ENCODE results near the gene HSPA1A. TPM values are rescaled to one million over a fixed set of nuclear protein-coding genes. Genes with fewer than 3 reads are reported as not detected.
A peak's percentile ranks its signal among the peaks of the same experiment; 100 is the strongest.

Gene HSPA1A
- total RNA-seq, 2 experiments from 2014 or later = 8.1 to 9.8 TPM

- Histone ChIP-seq H3K4me3 (ENCODE audit: low read length) (peak within 1 kb of the TSS; percentile 77), H3K27me3 (ENCODE audit: control insufficient read depth in 1 of 2, insufficient read depth in 2 of 2, low read length in 2 of 2) (no peaks in the 10 kb centered on the region), H3K4me1 (ENCODE audit: insufficient read depth, low read length) (peaks cover 49% of the 10 kb centered on the region), H3K36me3 (ENCODE audit: insufficient read depth, low read length) (peaks cover 7% of the 10 kb centered on the region), H3K9me3 (ENCODE audit: control insufficient read depth in 1 of 2, insufficient read depth in 1 of 2, low read length in 2 of 2) (no peaks in the 10 kb centered on the region), H3K27ac (ENCODE audit: low read depth in 1 of 2, low read length in 2 of 2) (peak within 1 kb of the TSS; percentile 81 to 90)
- Mint-ChIP-seq H3K4me3 (peak within 1 kb of the TSS; percentile 97), H3K27ac (peak within 1 kb of the TSS; percentile 54), H3K27me3 (no peaks in the 10 kb centered on the region), H3K9me3 (no peaks in the 10 kb centered on the region), H3K4me1 (ENCODE audit: low read depth) (peaks cover 38% of the 10 kb centered on the region), H3K36me3 (ENCODE audit: low read depth) (peaks cover 34% of the 10 kb centered on the region)
- intact Hi-C loops (cut with DNase I, micrococcal nuclease) = loop anchor here (2.0 to 5.0 kb wide), 5 partner anchors 19 to 65 kb away; partner anchors contain the start of genes HSPA1A (in 1 of the 2), HSPA1B (in 1 of the 2) and HSPA1L (in 1 of the 2)
- TF ChIP-seq, protein P1, sequence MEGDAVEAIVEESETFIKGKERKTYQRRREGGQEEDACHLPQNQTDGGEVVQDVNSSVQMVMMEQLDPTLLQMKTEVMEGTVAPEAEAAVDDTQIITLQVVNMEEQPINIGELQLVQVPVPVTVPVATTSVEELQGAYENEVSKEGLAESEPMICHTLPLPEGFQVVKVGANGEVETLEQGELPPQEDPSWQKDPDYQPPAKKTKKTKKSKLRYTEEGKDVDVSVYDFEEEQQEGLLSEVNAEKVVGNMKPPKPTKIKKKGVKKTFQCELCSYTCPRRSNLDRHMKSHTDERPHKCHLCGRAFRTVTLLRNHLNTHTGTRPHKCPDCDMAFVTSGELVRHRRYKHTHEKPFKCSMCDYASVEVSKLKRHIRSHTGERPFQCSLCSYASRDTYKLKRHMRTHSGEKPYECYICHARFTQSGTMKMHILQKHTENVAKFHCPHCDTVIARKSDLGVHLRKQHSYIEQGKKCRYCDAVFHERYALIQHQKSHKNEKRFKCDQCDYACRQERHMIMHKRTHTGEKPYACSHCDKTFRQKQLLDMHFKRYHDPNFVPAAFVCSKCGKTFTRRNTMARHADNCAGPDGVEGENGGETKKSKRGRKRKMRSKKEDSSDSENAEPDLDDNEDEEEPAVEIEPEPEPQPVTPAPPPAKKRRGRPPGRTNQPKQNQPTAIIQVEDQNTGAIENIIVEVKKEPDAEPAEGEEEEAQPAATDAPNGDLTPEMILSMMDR (IDR thresholded peaks at IDR 0.05) = peak; percentile 76
- ChIA-PET CTCF (interaction anchor here (1.1 to 2.4 kb wide), 11 partner anchors 10 to 142 kb away, joined by 4 to 27 read pairs (median 8); partner anchors contain the start of genes CLIC1, DDAH2, HSPA1A and HSPA1L), POLR2A (interaction anchor here (0.6 to 3.2 kb wide), 21 partner anchors 11 to 1178 kb away, joined by 3 to 28 read pairs (median 4); partner anchors contain the start of genes CLIC1, DXO, GPANK1 and HSPA1A)
- ATAC-seq (ENCODE audit: poor library complexity) = peak; percentile 79
- DNase-seq = peak; percentile 69 to 94 (median 80)
Measured at GRCh38 chr6:31795616-31796298, 19.6 kb upstream of the HSPA1A start, which contains the start of gene VARS1. Gene VARS1, minus strand, starts transcription at chr6:31795752. Its CDS starts 535 bp downstream, at chr6:31795217.

- H3K27ac ChIP-seq (ENCODE audit: low read depth in 1 of 2, low read length in 2 of 2) = peak overlapping the region; percentile 50 to 70
- peak overlapping the region; percentile 54 for H3K27ac Mint-ChIP-seq
- H3K9me3 Mint-ChIP-seq = no peaks in the 10 kb centered on the region
- H3K4me1 Mint-ChIP-seq (ENCODE audit: low read depth) = peaks cover 32% of the 10 kb centered on the region
- H3K27me3 ChIP-seq (ENCODE audit: control insufficient read depth in 1 of 2, insufficient read depth in 2 of 2, low read length in 2 of 2) = no peaks in the 10 kb centered on the region
- CTCF ChIA-PET = interaction anchor here (1.1 to 1.7 kb wide), 2 partner anchors 17 to 27 kb away, joined by 4 to 19 read pairs; partner anchors contain the start of genes HSPA1A and HSPA1L
- H3K9me3 ChIP-seq (ENCODE audit: control insufficient read depth in 1 of 2, insufficient read depth in 1 of 2, low read length in 2 of 2) = no peaks in the 10 kb centered on the region
- H3K4me3 ChIP-seq (ENCODE audit: low read length) = no peak overlapping the region
- no peak for ATAC-seq (ENCODE audit: poor library complexity)
- intact Hi-C loops (cut with DNase I, micrococcal nuclease) = loop anchor here in 1 of 2 experiments (5.0 kb wide), 1 partner anchor 35 kb away; no protein-coding TSS in a partner anchor
- POLR2A ChIA-PET = interaction anchor here (1.0 to 3.2 kb wide), 8 partner anchors 10 to 94 kb away, joined by 3 to 28 read pairs (median 6); partner anchors contain the start of genes ABHD16A, CLIC1, DDAH2 and HSPA1A
- H3K4me1 ChIP-seq (ENCODE audit: insufficient read depth, low read length) = peaks cover 45% of the 10 kb centered on the region
- no peak for DNase-seq
- H3K27me3 Mint-ChIP-seq = no peaks in the 10 kb centered on the region
- H3K4me3 Mint-ChIP-seq = peak overlapping the region; percentile 81
- TF ChIP-seq, protein P1 (IDR thresholded peaks at IDR 0.05) = no peak
- no peaks in the 10 kb centered on the region for H3K36me3 ChIP-seq (ENCODE audit: insufficient read depth, low read length)
- peaks cover 30% of the 10 kb centered on the region for H3K36me3 Mint-ChIP-seq (ENCODE audit: low read depth)
Measured at GRCh38 chr6:31796993-31797385, 18.4 kb upstream of the HSPA1A start.

DNA sequence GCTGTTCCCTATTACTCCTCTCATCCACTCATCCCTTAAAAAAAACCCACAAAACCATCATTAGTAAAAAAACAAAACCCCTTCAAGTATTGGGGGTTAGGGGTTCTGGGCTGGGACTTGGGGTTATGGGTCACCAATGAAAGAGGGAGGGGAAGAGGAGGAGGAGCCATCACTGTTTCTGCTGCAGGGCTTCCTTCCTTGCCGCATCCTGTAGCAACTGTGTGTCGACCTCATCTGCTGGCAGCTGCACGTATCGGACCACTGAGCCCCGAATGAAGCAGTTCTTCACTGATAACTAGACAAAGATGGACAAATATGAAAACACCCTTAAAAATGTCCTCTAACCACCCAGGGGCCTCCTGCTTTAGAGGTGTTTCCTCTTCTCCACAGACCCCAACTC, 17.8 kb upstream of the HSPA1A start:
- H3K36me3 ChIP-seq (ENCODE audit: insufficient read depth, low read length) = no peaks in the 10 kb centered on the region
- H3K4me1 ChIP-seq (ENCODE audit: insufficient read depth, low read length) = peaks cover 42% of the 10 kb centered on the region
- POLR2A ChIA-PET = interaction anchor here (0.6 to 3.2 kb wide), 9 partner anchors 9 to 94 kb away, joined by 3 to 18 read pairs (median 5); partner anchors contain the start of genes ABHD16A, DDAH2, HSPA1A and HSPA1B
- CTCF ChIA-PET = interaction anchor here (1.0 to 1.3 kb wide), 3 partner anchors 9 to 59 kb away, joined by 3 to 4 read pairs (median 3); partner anchors contain the start of gene LSM2
- ATAC-seq (ENCODE audit: poor library complexity) (peak; percentile 43), DNase-seq (peak in 11 of 14 experiments; percentile 27 to 77 (median 51))
- H3K27me3 Mint-ChIP-seq = no peaks in the 10 kb centered on the region
- no peaks in the 10 kb centered on the region for H3K9me3 Mint-ChIP-seq
- peak overlapping the region; percentile 54 for H3K27ac Mint-ChIP-seq
- no peaks in the 10 kb centered on the region for H3K9me3 ChIP-seq (ENCODE audit: control insufficient read depth in 1 of 2, insufficient read depth in 1 of 2, low read length in 2 of 2)
- intact Hi-C loops (cut with DNase I, micrococcal nuclease) = loop anchor here in 1 of 2 experiments (5.0 kb wide), 1 partner anchor 35 kb away; no protein-coding TSS in a partner anchor
- TF ChIP-seq, protein P1 (IDR thresholded peaks at IDR 0.05) = no peak
- H3K27ac ChIP-seq (ENCODE audit: low read depth in 1 of 2, low read length in 2 of 2) = peak overlapping the region; percentile 50 to 70
- H3K4me1 Mint-ChIP-seq (ENCODE audit: low read depth) = peaks cover 32% of the 10 kb centered on the region
- H3K4me3 ChIP-seq (ENCODE audit: low read length) = peak overlapping the region; percentile 28
- peak overlapping the region; percentile 81 for H3K4me3 Mint-ChIP-seq
- H3K36me3 Mint-ChIP-seq (ENCODE audit: low read depth) = peaks cover 24% of the 10 kb centered on the region
- H3K27me3 ChIP-seq (ENCODE audit: control insufficient read depth in 1 of 2, insufficient read depth in 2 of 2, low read length in 2 of 2) = no peaks in the 10 kb centered on the region
